Hepatocyte (in vitro differentiated cells): ENCODE measurements around the gene KLC3. TPM values are rescaled to one million over a fixed set of nuclear protein-coding genes. Genes with fewer than 3 reads are reported as not detected.

ENCODE experiments used
- DNase-seq: peaks from one replicate; pipeline ENCODE4 v3.0.0-alpha.2; 2016; ENCODE audit warnings: low spot score
- H2AFZ ChIP-seq: fragments of 200-600 bp; sonication (generic); 2 replicates; pipeline ENCODE4 v1.6.0; 2016; ENCODE audit warnings: antibody characterized with exemption, mild to moderate bottlenecking
- H3K27ac ChIP-seq: fragments of 200-600 bp; sonication (generic); 2 replicates; pipeline ENCODE4 v1.5.1; 2016; ENCODE audit warnings: mild to moderate bottlenecking
- H3K27me3 ChIP-seq: fragments of 200-600 bp; sonication (generic); 2 replicates; pipeline ENCODE4 v1.6.1; 2016
- H3K36me3 ChIP-seq: fragments of 200-600 bp; sonication (generic); replicated peaks from 2 replicates; pipeline ENCODE4 v1.5.1; 2016; ENCODE audit warnings: low read depth; ENCODE audit not compliant: insufficient read depth
- H3K4me1 ChIP-seq: fragments of 200-600 bp; sonication (generic); 2 replicates; pipeline ENCODE4 v1.5.1; 2016; ENCODE audit warnings: mild to moderate bottlenecking, moderate library complexity; ENCODE audit not compliant: insufficient read depth
- H3K4me2 ChIP-seq: fragments of 200-600 bp; sonication (generic); 2 replicates; pipeline ENCODE4 v1.6.0; 2016
- H3K4me3 ChIP-seq: fragments of 200-600 bp; sonication (generic); 2 replicates; pipeline ENCODE4 v1.5.1; 2016; ENCODE audit warnings: mild to moderate bottlenecking
- H3K79me2 ChIP-seq: fragments of 200-600 bp; sonication (generic); 2 replicates; pipeline ENCODE4 v1.6.0; 2017; ENCODE audit warnings: mild to moderate bottlenecking
- H3K9me2 ChIP-seq: fragments of 200-600 bp; sonication (generic); replicated peaks from 2 replicates; pipeline ENCODE4 v1.6.0; 2017; ENCODE audit warnings: mild to moderate bottlenecking; ENCODE audit not compliant: insufficient read depth
- H3K9me3 ChIP-seq: fragments of 200-600 bp; sonication (generic); 2 replicates; pipeline ENCODE4 v1.5.1; 2016; ENCODE audit warnings: low read depth, mild to moderate bottlenecking
- H4K20me1 ChIP-seq: fragments of 200-600 bp; sonication (generic); 2 replicates; pipeline ENCODE4 v1.6.0; 2016; ENCODE audit warnings: mild to moderate bottlenecking; ENCODE audit not compliant: insufficient read depth, poor library complexity, severe bottlenecking
- EZH2 ChIP-seq: fragments of 200-600 bp; sonication (generic); IDR thresholded peaks from 2 replicates; pipeline ENCODE4 v1.6.1; 2016; ENCODE audit warnings: antibody characterized with exemption, mild to moderate bottlenecking, borderline replicate concordance
- EZH2phosphoT487 ChIP-seq: fragments of 200-600 bp; sonication (generic); IDR thresholded peaks from one replicate; pipeline ENCODE4 v1.6.1; 2018; ENCODE audit warnings: antibody characterized with exemption, mild to moderate bottlenecking, low read depth, moderate library complexity; ENCODE audit not compliant: unreplicated experiment, severe bottlenecking
- WGBS: methylation state at CpG from one replicate; pipeline ENCODE4 v1.1.6; 2016; ENCODE audit warnings: low lambda C conversion rate; ENCODE audit errors: missing lambda C conversion rate; 5-methylcytosine and 5-hydroxymethylcytosine counted together
- polyA plus RNA-seq: library from polyadenylated mRNA; unstranded; fragments of >200 nt; fragmentation: Nextera tagmentation; extraction: Ambion mirVana; gene quantifications from 2 replicates; pipeline ENCODE4 v1.2.1, GENCODE V29; 2016
- total RNA-seq: library from RNA; depleted of rRNA; stranded (reverse); fragments of >200 nt; gene quantifications from 2 replicates; pipeline ENCODE4 v1.2.3, GENCODE V29; 2014
- TF ChIP-seq, protein P1 (sequence below): fragments of 200-600 bp; sonication (generic); IDR thresholded peaks from 2 replicates; pipeline ENCODE4 v1.5.1; 2016; ENCODE audit warnings: antibody characterized with exemption, mild to moderate bottlenecking; ENCODE audit not compliant: poor library complexity

The KLC3 gene
- total and polyA plus RNA-seq, 2 experiments from 2014 or later: 5.5 to 7.6 TPM

DNA sequence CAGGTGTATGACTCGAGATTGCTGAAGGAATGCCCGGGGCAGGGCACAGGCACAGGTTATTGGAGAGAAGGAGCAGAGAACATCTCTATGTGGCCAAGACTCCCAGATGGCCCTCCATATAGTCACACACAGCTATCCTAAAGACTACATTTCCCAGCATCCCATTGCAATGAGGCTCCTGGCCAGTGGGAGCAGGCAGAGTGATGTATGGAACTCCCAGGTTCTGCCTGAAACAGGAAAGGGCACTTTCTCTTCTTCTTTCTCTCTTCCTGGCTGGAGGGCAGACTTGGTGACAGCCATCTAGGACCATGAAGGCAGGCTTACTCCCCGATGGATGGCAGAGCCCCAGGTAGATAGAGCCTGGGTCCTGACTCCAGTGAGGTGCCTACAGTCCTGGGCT lies 50.8 kb downstream of the KLC3 start:
- no peaks in the 10 kb centered on the region for H3K9me2 ChIP-seq
- no peaks in the 10 kb centered on the region for H3K36me3 ChIP-seq
- WGBS: 84% methylated on average over 3 of the region's 3 CpGs
- H3K4me3 ChIP-seq: no peak overlapping the region
- no peak for DNase-seq
- no peak overlapping the region for H2AFZ ChIP-seq
- peaks cover 4% of the 10 kb centered on the region for H3K27me3 ChIP-seq
- H3K79me2 ChIP-seq: no peaks in the 10 kb centered on the region
- TF ChIP-seq, protein P1, sequence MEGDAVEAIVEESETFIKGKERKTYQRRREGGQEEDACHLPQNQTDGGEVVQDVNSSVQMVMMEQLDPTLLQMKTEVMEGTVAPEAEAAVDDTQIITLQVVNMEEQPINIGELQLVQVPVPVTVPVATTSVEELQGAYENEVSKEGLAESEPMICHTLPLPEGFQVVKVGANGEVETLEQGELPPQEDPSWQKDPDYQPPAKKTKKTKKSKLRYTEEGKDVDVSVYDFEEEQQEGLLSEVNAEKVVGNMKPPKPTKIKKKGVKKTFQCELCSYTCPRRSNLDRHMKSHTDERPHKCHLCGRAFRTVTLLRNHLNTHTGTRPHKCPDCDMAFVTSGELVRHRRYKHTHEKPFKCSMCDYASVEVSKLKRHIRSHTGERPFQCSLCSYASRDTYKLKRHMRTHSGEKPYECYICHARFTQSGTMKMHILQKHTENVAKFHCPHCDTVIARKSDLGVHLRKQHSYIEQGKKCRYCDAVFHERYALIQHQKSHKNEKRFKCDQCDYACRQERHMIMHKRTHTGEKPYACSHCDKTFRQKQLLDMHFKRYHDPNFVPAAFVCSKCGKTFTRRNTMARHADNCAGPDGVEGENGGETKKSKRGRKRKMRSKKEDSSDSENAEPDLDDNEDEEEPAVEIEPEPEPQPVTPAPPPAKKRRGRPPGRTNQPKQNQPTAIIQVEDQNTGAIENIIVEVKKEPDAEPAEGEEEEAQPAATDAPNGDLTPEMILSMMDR: no peak
- TF ChIP-seq EZH2phosphoT487 (no peak), EZH2 (no peak)
- H3K27ac ChIP-seq: no peak overlapping the region
- H3K4me2 ChIP-seq: no peak overlapping the region
- H3K4me1 ChIP-seq: no peaks in the 10 kb centered on the region
- H3K9me3 ChIP-seq: no peaks in the 10 kb centered on the region
- no peaks in the 10 kb centered on the region for H4K20me1 ChIP-seq

DNA sequence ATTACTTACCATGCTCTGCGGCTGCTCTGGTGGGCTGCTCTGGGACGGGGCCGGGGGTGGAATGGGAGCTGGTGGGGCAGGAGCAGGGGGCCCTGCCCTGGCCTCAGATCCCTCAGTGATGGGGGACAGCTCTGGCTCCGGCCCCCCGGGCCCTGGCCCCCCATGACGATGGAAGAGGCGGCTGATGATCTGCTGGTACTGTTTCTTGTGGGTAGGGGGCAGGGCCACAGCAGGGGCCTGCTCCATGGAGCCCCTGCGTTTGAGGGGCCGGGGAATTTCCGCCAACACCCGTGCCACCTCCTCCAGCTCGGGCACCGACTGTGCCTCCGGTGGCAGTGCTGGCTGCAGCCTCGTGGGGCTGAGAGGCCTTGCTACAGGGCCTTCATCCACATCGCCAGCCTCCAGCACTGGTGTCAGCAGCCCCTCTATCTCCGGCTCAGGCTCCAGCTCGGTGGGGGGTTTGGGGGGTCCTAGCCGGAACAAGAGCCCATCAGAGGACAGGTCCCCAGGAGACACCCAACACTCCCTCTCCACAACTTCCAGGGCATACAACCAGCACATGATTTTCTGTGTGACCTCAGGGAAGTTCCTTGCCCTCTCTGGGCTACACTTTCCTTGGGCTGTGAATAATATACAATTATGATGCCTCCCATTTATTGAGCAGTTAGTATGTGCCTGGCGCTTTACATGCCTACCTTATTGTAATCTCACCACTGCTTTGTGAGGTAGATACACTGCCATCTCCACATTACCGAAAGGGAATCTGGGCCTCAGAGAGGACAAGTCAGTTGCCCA lies 51.5 kb downstream of the KLC3 start:
- Histone ChIP-seq H3K4me3 (no peak overlapping the region), H3K36me3 (no peaks in the 10 kb centered on the region), H3K4me2 (no peak overlapping the region), H3K27ac (no peak overlapping the region), H3K9me2 (no peaks in the 10 kb centered on the region), H3K4me1 (no peaks in the 10 kb centered on the region), H2AFZ (no peak overlapping the region), H3K79me2 (no peaks in the 10 kb centered on the region), H3K9me3 (no peaks in the 10 kb centered on the region), H4K20me1 (no peaks in the 10 kb centered on the region), H3K27me3 (no peaks in the 10 kb centered on the region)
- TF ChIP-seq, protein P1: no peak
- no peak for DNase-seq
- WGBS: 93% methylated on average over 17 of the region's 21 CpGs

DNA sequence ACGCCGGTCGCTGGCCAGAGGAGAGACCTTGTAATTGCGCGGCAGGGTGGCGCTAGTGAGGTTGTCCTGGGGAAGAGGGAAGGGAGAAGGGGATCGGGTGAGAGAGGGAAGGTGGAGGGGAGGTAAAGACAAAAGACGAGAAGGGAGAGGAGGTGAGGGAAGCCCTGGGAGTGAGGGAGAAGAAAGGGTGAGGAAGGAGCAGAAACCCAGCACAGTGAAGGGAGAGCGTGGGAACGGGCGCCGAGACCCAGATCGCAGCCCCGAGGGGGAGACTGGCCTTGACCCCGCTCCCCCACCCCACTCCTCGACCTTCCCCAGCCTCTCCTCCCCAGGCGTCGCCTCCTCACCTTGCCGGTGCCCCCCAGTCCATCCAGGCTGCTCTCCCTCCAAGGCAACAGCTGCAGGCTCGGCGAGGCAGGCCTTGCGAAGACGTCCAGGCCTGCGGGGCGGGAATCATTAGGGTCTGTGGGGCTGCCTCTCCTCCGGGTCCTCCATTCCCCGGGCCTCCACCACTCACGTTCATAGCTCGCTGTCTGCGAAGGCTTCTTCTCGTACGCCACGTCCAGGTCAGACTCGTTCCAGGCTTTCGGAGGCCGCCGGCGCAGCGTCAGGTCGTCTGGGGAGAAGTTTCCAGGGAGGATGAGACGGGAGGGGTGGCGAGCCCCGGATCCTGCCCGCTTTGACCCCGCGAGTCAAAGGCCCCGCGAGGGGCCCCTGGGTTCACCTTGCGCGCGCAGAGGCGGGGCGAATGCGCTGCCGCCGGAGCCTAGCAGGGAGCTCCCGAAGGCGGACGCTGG lies 55.5 kb downstream of the KLC3 start:
- Histone ChIP-seq H3K27ac (no peak overlapping the region), H3K36me3 (no peaks in the 10 kb centered on the region), H3K27me3 (no peaks in the 10 kb centered on the region), H2AFZ (no peak overlapping the region), H3K4me1 (no peaks in the 10 kb centered on the region), H3K79me2 (peaks cover 4% of the 10 kb centered on the region), H3K9me3 (no peaks in the 10 kb centered on the region), H3K4me2 (no peak overlapping the region), H3K9me2 (no peaks in the 10 kb centered on the region), H4K20me1 (no peaks in the 10 kb centered on the region), H3K4me3 (no peak overlapping the region)
- DNase-seq: no peak
- TF ChIP-seq, protein P1: no peak
- TF ChIP-seq EZH2: no peak
- WGBS: 74% methylated on average over 44 of the region's 59 CpGs
